Measurements from ENCODE around the gene MDC1. TPM values are rescaled to one million over a fixed set of nuclear protein-coding genes. Genes with fewer than 3 reads are reported as not detected.

The MDC1 gene
- total and polyA plus RNA-seq, 2 of the 13 experiments (the other 11 are each of a cell fraction or from before 2014, with no cell fraction given) = 8.4 to 14.0 TPM

GRCh38 chr6:30719791-30720737 lies 3.0 kb upstream of the MDC1 start, which contains the start of gene TUBB (continued):
- peak; percentile 71; the same call in 1 of the 2 replicates for TF ChIP-seq ARID4A (CRISPR knock-in tag; IDR thresholded peaks at IDR 0.05; ENCODE audit: borderline replicate concordance)
- no peak for TF ChIP-seq KIAA2018 (CRISPR knock-in tag; IDR thresholded peaks at IDR 0.05; ENCODE audit: borderline replicate concordance)
- 0 out of 2 replicates have a peak, but pooled peaks have one; percentile 4 for TF ChIP-seq ZNF317 (CRISPR knock-in tag; IDR thresholded peaks at IDR 0.05)
- TF ChIP-seq FOXK1 (CRISPR knock-in tag; IDR thresholded peaks at IDR 0.05; ENCODE audit: borderline replicate concordance, low read depth) = peak; percentile 83
- TF ChIP-seq YEATS4 (CRISPR knock-in tag; IDR thresholded peaks at IDR 0.05; ENCODE audit: borderline replicate concordance) = peak; percentile 14; the same call in 1 of the 2 replicates
- peak; percentile 97 for TF ChIP-seq TFDP2 (CRISPR knock-in tag; IDR thresholded peaks at IDR 0.05)
- 0 out of 2 replicates have a peak, but pooled peaks have one; percentile 58 for TF ChIP-seq MZF1 (CRISPR knock-in tag; IDR thresholded peaks at IDR 0.05; ENCODE audit: borderline replicate concordance)
- TF ChIP-seq ZXDC (CRISPR knock-in tag; IDR thresholded peaks at IDR 0.05) = 0 out of 2 replicates have a peak, but pooled peaks have one; percentile 52
- peak; percentile 39 for TF ChIP-seq U2AF1 (optimal IDR thresholded peaks at IDR 0.05; ENCODE audit: low read depth, low read length)

All from HepG2 (cell line).